SKM-1 treated with dmso at 0.1 percent for 144 hours (cell line): ENCODE measurements around the gene HSPBAP1.
"Not testable (repeated sequence)": the region's sequence is repeated elsewhere in the genome, so short reads cannot be mapped to it uniquely, and the experiment has no call there.

Source experiments
- DNase-seq: peaks from one replicate; lab custom pipeline; 2025; ENCODE audit not compliant: unreplicated experiment; lab: John Stamatoyannopoulos, UW

The HSPBAP1 gene

DNA sequence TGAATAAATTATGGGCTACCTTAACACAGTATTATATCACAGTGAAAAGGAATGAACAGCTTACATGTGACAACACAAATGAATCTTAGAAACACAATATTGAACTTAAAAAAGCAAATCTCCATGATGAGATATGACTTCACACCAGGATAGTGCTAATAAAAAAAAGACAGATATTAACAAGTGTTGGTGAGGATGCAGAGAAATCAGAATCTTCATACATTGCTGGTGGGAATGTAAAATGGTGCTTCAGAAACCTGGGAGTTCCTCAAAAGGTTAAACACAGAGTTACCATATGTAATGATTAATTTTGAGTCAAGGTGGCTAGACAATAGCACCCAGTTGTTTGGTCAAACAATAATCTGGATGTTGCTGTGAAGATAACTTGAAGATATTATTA lies 51.4 kb downstream of the HSPBAP1 start:
- no peak for DNase-seq

DNA sequence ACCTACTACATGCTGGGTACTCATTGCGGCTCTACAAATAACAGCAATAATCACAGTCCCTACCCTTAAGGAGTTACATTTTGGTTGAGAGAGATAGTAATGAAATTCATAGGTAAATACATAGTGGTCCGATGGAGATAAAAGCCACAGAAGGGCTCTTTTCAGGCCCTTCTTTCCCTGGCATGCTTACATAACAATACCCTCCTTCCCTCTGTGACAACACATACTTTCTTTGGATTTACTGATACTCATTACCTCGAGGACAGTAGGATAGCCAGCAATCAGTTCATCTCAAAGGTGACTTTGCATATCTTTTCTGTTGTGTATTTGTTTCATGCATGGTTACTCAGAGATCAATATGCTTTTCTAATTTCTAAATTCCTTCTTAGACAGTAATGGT lies 54.5 kb downstream of the HSPBAP1 start:
- DNase-seq: no peak

DNA sequence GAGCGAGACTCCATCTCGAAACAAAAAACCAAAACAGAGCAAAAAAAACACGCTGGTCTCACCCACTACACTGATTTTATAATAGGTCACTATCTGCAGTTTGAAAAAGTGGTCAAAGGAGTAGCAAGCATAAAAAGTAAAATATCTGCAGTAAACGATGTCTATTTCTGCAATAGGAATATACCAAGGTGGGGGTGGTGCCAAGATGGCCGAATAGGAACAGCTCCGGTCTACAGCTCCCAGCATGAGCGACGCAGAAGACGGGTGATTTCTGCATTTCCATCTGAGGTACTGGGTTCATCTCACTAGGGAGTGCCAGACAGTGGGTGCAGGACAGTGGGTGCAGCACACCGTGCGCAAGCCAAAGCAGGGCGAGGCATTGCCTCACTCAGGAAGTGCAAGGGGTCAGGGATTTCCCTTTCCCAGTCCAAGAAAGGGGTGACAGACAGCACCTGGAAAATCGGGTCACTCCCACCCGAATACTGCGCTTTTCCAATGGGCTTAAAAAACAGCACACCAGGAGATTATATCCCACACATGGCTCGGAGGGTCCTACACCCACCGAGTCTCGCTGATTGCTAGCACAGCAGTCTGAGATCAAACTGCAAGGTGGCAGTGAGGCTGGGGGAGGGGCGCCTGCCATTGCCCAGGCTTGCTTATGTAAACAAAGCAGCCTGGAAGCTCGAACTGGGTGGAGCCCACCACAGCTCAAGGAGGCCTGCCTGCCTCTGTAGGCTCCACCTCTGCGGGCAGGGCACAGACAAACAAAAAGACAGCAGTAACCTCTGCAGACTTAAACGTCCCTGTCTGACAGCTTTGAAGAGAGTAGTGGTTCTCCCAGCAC lies 60.7 kb downstream of the HSPBAP1 start:
- DNase-seq: not testable (repeated sequence)

DNA sequence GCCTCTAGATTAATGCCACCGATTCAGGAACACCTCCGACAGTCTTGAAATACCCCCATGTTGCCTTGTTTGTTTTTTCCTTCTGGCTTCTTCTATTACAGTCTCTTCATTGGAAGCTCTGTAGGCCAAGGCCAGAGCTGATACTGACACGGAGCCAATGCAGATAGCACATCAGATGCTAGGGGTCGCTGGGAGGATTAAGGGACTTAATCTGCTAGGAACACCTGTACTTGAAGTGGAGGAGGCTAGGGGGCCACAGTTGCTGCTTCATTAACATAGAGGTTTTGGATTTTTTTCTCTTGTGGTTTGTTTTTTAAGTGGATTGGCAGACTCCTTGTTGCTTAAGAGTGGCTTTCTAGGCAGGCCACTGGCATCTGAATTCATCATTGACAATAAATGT lies 63.4 kb downstream of the HSPBAP1 start:
- no peak for DNase-seq

DNA sequence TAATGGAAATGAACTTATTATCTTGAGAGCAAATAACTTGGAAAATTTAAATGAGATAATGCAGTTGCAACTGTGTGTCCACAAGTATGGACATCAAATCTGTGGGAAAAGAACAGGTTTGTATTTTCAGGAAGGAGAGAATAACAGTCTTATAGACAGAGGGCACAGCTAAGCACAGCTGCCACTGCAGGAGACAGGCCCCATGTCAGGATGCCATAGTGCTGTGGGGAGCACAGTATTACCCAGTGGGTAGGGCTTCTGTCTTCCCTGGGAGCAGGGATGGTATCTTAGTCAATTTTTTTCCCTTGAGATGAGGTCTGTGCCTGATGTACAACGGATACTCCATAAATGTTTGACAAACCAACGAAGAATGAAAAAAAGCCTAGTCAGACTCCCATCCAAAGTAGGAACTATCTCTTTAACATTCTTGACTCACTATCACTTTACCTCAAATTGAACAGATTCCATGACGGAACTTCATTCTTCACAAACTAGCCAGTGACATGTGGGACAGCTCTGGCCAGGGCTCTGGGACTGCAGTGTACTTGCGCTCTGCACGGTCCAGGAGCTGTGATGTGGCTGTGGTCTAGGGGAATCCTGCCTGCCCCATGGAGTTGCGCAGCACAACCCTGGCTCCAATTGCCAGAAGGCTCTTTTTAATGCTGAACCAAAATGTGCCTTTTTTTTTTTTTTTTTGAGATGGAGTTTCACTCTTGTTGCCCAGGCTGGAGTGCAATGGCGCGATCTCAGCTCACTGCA lies 64.7 kb downstream of the HSPBAP1 start:
- no peak for DNase-seq

DNA sequence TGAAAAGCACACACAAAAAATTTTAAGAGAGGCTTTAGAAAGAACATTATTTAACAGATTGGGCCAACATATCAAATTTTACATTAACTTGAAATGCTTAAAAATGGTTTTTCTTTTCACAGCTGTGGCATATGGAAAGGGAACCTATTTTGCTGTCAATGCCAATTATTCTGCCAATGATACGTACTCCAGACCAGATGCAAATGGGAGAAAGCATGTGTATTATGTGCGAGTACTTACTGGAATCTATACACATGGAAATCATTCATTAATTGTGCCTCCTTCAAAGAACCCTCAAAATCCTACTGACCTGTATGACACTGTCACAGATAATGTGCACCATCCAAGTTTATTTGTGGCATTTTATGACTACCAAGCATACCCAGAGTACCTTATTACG lies 65.4 kb downstream of the HSPBAP1 start:
- no peak for DNase-seq

DNA sequence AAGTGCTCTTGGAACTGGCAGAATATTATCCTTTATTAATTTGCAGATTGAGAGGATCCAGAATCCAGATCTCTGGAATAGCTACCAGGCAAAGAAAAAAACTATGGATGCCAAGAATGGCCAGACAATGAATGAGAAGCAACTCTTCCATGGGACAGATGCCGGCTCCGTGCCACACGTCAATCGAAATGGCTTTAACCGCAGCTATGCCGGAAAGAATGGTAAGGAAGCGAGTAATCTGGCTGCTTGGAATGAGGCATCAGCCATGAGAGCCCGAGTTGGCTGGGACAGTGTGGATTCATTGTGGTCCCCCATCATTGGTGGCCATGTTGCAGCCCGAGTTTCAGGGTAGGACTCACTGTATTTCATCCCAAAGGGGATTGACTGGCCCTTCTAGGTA lies 65.9 kb downstream of the HSPBAP1 start:
- DNase-seq: no peak

DNA sequence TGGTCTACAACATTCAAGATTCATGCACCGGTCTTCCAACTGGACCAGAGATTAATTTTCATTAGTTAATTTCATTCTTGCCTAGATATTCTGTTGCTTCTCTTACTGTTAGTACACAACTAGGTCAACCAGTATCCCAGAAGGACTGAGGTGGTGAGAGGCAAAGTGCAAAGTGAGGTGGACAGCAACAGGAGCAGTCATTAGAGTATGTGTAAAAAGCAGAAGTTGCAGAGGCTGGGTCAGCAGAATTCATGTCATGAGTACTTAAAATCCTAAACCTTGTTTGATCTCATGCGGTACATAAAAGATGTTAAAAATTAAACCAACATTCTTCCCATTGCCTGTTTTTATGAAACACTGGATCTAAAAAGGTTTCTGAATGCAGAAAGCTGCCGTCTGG lies 66.3 kb downstream of the HSPBAP1 start:
- no peak for DNase-seq

DNA sequence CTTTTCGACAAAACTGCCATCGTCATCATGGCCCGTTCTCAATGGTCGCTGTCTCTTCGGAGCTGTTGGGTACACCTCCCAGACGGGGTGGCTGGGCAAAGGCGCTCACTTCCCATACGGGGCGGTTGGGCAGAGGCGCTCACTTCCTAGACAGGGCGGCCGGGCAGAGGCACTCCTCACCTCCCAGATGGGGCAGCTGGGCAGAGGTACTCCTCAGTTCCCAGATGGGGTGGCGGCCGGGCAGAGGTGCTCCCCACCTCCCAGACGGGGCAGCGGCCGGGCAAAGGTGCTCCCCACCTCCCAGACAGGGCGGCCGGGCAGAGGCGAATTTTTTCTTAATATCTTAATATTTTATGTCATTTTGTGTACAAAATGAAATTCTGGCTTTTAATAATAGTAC lies 68.5 kb downstream of the HSPBAP1 start:
- no peak for DNase-seq

DNA sequence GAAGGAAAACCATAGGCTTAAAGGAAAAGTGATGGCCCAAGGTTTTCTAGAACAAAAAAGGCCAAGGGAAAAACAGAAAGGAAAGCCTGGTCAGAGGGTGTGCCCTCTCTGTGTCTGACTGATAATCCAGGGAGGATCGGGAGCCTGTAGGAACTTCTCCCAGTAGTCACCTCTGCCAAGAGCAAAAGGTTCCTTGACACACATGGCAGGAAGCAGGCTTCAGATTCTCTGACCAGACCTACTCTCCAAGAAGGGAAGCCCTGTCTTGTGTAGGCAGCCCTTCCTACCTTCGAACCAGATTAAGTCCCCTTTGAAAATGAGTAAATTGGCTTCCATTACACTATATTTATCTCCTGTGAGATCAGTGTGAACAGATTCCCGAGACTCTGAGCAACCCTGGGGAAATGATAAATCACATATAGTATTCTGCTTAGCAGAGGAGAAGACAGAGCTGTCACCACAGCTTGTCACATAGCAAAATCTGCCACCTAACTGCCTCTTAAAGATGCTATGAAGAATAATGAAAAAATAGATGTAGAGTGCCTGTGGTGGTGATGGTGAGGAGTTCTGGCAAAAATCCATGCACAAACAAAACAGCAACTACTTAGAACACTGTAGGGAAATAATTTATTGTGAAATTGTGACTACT lies 74.2 kb downstream of the HSPBAP1 start:
- DNase-seq: no peak

DNA sequence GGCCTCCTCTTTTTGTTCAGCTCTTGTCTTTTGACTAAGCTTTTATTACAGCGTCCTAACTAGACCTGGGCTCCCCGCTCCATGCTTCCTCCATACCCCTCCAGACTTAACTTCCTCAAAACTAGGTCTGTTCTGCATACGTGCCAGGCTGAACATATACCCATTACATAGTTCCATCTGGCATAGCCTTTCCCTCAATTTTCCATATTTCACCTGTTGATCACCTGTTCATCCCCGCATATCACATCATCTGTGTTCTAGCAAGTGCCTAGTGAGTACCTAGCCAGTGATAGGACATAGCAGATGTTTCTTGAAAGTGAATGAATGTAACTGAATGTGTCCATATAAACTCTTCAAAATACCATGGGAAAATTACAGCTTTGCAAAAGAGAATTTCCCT lies 77.0 kb downstream of the HSPBAP1 start:
- no peak for DNase-seq

DNA sequence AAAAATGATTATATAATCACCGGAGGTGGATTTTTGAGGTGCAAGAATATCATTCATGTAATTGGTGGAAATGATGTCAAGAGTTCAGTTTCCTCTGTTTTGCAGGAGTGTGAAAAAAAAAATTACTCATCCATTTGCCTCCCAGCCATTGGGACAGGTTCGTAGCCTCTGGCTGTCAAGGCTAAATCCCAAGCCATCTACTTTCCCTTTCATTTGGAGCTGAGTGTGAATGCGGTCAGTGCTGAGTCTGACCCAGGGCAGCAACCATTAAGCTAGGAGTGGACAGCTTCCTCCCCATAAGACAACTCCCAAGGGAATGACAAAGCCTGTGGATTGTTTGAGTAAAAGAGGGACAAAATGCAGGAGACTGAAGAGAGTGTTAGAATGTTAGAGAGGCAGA lies 79.4 kb downstream of the HSPBAP1 start:
- DNase-seq: no peak

DNA sequence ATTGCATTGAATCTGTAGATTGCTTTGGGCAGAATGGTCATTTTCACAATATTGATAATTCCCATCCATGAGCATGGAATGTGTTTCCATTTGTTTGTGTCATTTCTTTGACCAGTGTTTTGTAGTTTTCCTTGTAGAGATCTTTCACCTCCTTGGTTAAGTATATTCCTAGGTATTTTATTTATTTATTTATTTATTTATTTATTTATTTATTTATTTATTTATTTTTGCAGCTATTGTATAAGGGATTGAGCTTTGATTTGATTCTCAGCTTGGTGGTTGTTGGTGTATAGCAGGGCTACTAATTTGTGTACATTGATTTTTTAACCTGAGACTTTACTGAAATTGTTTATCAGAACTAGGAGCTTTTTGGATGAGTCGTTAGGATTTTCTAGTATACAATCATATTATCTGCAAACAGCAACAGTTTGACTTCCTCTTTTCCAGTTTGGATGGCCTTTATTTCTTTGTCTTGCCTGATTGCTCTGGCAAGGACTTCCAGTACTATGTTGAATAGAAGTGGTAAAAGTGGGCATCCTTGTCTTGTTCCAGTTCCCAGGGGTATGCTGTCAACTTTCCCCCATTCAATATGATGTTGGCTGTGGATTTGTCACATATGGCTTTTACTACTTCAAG lies 82.9 kb downstream of the HSPBAP1 start:
- DNase-seq: not testable (repeated sequence)

DNA sequence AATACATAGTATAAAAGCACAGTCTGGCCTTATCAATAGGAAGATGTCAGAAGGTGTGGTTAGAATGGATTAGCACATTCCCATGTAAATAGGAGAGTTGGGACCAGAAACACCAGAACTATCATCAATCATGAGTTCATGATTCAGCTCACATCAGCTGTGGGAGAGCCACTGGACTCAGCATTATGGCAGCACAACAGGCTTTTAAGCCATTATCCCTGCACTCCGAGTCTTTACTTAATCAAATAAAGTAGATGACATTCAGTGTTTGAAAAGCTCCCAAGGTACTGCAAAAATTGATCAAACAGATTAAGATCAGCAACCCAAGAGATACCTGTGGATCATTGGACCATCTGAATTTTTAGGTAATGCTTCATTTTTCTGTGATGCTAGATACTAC lies 88.3 kb downstream of the HSPBAP1 start:
- DNase-seq: no peak

DNA sequence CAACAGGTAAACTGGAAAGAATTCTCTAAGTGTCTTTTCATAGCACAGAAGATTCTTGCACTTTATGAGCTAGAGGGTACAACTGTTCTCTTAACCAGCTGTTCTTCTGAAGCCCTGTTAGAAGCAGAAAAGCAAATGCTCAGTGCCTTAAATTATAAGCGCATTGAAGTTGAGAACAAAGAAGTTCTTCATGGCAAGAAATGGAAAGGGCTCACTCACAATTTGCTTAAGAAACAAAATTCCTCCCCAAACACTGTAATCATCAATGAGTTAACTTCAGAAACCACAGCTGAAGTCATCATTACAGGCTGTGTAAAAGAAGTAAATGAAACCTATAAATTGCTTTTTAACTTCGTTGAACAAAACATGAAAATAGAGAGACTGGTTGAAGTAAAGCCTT lies 93.4 kb downstream of the HSPBAP1 start:
- DNase-seq: no peak

DNA sequence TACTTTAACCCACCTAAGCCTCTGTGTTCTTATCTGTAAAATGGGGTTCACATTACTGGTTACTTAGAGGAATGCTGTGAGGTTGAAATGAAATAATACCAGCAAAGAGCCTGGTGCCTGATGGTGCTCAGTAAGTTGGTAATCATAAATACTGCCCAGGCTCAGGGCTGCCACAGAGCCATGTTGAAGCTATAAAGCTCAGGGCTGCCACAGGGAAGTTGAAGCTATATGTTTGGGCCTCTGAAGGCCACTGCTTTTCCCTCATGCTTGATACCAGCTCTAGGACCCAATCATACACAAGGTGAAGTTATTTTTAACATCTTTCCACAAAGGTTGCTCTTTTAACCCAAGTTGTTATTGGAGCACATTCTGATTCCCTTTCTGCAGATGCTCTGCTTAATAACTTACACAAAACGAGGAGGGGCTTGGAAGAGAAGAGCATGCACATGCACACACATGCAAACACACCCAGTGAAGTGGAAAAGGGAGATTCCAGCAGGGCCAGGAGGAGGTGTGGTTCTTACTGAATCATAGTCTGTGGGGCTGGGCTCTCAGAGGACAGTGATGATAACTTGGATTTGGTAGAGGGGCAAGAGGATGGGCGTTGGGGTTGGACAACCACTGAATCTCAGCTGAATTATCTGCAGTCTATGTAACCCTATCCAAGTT lies 95.5 kb downstream of the HSPBAP1 start:
- DNase-seq: no peak

DNA sequence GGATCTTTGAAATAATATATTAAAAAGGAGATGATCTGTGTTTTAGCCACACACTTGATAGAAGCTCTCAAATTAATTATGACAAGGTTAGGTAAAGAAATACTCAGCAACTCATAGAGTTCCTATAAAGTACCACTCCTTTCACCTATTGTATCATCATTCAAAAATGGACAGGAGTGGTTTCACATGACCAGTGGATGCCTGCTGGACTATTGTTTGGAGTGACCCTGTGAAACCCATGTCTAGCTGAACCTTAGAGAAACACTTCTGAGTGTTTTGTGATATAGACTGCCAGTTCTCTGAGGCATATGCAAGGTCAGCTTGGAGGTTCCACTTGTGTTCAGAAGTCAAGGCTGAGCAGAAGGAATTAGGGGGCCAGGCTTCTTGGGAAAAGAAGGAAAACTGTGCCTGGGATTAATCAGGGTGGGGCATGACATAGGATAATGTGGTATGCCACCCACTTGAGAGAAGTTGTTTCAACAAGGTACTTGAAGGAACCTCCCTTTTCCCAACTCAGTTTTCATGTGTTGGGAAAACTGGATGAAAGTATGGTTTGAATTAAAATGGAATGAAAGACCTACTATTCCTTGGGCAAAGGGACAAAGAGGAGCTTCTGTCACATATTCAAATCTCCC lies 97.6 kb downstream of the HSPBAP1 start:
- DNase-seq: no peak

DNA sequence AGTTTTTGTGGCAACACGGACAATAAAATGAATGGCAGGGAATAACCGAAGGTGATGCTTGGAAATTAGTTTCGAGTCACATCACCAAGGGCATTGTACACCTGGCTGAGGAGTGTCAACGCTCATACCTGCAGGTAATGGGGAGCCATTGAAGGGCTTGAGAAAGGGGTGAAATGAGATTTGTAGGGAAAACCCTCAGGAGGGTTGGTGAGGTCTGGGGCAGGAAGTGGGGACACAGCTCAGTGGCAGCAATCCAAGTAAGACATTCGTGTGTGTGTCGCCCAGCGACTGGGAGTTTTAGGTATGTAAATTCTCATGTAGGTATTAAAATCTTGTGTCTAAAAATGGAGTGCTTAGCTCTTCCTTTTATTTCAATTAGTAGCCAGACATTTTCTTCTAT lies 98.7 kb downstream of the HSPBAP1 start:
- no peak for DNase-seq

DNA sequence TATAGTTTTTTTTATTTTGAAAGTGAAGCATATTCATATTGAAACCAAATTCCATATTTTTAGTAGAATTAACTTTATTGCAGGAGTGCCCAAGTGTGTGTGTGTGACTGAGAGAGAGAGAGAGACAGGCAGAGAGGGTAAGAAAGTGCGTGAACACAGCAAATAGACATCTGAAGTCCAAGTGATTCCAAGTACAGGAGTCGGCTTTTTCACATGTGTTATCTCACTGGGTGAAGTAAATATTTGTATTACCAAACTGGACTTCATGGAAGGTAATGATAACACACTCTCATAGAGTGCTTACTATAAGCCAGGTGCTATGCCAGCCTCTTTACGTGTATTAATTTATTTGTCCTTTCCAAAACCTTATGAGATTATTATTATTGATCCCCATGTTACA lies 101.0 kb downstream of the HSPBAP1 start:
- no peak for DNase-seq

DNA sequence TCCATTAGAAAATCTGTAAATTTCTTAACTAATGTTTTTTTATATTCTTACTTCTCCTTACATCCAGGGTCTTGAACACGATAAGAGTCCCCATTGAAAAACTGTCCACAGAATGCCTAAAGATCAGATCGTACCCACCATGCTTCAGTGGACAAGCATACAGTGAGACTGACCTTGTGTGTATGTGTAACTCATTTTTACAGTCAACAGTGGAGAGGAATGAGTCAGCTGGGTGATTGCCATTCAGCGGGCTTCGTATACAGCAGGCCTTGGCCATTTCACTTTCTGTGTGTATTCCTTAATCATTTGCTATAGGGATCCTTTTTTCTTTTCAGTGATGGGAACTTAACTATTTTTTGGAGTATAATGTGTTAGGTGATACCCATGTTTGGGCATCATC lies 102.4 kb downstream of the HSPBAP1 start:
- no peak for DNase-seq

DNA sequence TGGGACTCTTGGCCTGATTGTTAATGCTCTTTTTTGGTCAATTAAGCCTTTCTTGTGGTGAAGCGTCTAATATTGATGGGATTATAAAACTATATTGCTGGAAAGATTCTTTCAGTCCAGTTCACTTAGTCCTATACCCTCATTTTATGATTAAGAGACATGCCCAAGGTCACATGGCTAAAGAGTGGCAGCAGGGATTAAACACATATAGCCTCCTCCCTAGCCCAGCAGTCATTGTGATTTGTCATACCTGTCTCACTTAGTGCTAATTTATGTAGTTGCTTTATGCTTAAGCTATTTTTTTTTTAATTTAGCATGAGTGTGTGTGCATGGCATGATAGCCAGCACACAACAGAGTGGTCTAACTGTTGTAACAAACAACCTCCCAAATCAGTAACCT lies 103.5 kb downstream of the HSPBAP1 start:
- no peak for DNase-seq
